ENCODE measurements around the gene CYP19A1. TPM values are rescaled to one million over a fixed set of nuclear protein-coding genes. Genes with fewer than 3 reads are reported as not detected.

The CYP19A1 gene
- total RNA-seq, 1 donor = 3.1 TPM

GRCh38 chr15:51380999-51381806 lies 42.8 kb upstream of the CYP19A1 start:
- peak; percentile 95 for TF ChIP-seq CTCF (IDR thresholded peaks at IDR 0.05; ENCODE audit: insufficient read depth, low read length)
- H3K4me3 ChIP-seq (ENCODE audit: low read depth, low read length) = no peak overlapping the region
- peak; percentile 88 for DNase-seq (ENCODE audit: low read depth)

- H3K4me3 ChIP-seq (ENCODE audit: low read depth, low read length) = no peak overlapping the region
- DNase-seq (ENCODE audit: low read depth) = peak; percentile 27
- TF ChIP-seq CTCF (IDR thresholded peaks at IDR 0.05; ENCODE audit: insufficient read depth, low read length) = no peak
Measured at GRCh38 chr15:51379390-51379789, 41.0 kb upstream of the CYP19A1 start.

DNA sequence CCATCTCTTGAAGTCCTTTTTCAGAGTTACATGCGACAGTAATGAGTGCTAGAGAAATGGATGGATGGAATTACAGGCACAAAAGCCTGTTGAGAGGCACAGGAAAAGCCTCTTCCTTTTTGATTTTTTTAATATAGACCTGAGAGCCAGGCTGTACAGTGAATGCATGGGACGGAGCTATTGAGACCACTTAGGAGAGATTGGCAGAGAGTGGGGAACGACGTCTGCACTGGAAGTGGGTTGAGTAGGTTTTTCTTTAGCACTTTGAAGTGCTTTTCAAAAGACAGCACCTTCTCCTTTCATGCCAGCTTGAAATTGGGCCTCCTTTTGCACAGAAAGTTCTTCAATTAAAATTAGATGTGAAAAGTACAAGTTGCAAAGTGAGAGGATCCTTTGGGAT lies 40.0 kb upstream of the CYP19A1 start:
- H3K4me3 ChIP-seq (ENCODE audit: low read depth, low read length) = no peak overlapping the region
- TF ChIP-seq CTCF (IDR thresholded peaks at IDR 0.05; ENCODE audit: insufficient read depth, low read length) = no peak
- no peak for DNase-seq (ENCODE audit: low read depth)

DNA sequence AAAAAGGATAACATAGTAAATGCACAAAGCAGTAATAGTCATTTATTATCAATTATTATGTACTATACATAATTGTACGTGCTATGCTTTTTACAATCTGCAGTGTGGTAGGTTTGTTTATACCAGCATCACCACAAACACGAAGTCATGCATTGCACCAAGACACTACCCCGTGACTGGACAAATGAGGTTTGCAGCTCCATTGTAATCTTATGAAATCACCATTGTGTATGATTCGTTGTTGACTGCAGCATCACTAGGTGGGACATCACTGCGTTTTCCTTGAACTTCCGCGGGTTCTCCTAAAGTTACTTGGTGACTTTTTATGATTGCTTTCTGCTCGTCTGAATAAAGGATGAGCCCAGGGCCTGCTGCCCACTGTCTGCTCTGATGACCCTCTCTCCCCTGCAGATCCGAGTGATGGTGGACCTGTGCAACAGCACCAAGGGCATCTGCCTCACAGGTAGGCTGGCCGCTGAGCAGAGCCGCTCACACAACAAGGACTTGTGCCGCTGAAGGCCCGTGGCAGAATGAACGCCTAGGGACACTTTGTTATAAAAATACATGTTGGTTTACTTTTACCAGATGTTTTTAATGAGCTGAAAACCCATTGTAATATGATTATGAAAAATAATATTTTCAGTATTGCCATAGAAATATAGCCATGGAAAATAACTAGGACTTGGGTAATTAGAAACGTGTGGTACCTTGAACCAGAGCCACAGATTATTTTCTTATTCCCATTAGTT lies 38.8 kb upstream of the CYP19A1 start:
- DNase-seq (ENCODE audit: low read depth) = peak; percentile 68
- H3K4me3 ChIP-seq (ENCODE audit: low read depth, low read length) = no peak overlapping the region
- TF ChIP-seq CTCF (IDR thresholded peaks at IDR 0.05; ENCODE audit: insufficient read depth, low read length) = no peak

GRCh38 chr15:51375966-51376640 lies 37.7 kb upstream of the CYP19A1 start:
- DNase-seq (ENCODE audit: low read depth) = peak; percentile 45
- H3K4me3 ChIP-seq (ENCODE audit: low read depth, low read length) = no peak overlapping the region
- no peak for TF ChIP-seq CTCF (IDR thresholded peaks at IDR 0.05; ENCODE audit: insufficient read depth, low read length)

- TF ChIP-seq CTCF (IDR thresholded peaks at IDR 0.05; ENCODE audit: insufficient read depth, low read length) = no peak
- H3K4me3 ChIP-seq (ENCODE audit: low read depth, low read length) = no peak overlapping the region
- DNase-seq (ENCODE audit: low read depth) = no peak
Measured at GRCh38 chr15:51374131-51374530, 35.7 kb upstream of the CYP19A1 start.

All from fibroblast of the aortic adventitia (primary cell).